EH (cell line): ENCODE results near the gene BRPF3.

Source experiments
- DNase-seq: peaks from one replicate; pipeline ENCODE4 v3.0.0-alpha.2; 2015; ENCODE audit warnings: low read depth

The BRPF3 gene

GRCh38 chr6:36232172-36232571 lies 35.6 kb downstream of the BRPF3 start:
- DNase-seq, result no peak

DNA sequence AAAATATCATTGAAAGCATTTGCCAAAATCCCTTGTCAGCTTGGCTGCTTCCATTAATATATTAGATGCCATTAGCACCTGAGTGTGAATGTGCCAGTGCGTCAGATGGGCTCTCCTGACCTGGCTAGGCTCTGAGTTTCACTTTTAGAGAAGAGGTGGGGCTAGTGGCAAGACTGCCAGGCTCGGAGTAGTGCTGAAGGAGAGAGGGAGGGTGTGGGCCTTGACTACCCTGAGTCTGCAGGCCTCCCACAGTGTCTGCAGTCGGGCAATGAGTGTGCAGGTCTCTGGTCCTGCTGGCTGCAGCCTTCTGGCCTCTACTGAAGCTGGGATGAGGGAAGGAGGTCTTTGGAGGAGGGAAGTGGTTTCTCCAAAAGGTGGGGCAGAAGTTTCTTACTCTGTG lies 38.8 kb downstream of the BRPF3 start:
- no peak for DNase-seq

- no peak for DNase-seq
Observed at GRCh38 chr6:36235862-36236261, 39.3 kb downstream of the BRPF3 start.

GRCh38 chr6:36239774-36240173 lies 43.2 kb downstream of the BRPF3 start:
- DNase-seq, result no peak

- DNase-seq, result peak; percentile 26
Observed at GRCh38 chr6:36241728-36242127, 45.2 kb downstream of the BRPF3 start.

DNA sequence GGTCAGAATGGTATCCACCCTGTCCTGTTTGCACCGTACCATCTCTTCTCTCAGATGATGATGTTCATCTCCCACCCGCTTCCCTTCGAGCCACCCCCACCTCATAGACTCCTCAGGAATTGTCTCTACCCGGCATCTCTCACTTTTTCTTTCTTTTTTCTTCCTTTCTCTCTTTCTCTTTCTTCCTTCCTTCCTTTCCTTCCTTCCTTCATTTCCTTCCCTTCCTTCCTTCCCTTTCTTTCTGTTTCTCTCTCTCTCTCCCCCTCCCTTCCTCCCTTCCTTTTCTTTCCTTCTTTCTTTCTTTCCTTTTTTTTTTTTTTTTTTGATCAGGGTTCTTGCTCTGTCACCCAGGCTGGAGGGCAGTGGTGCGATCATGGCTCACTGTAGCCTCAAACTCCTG lies 45.6 kb downstream of the BRPF3 start:
- DNase-seq, result no peak

- no peak for DNase-seq
Observed at GRCh38 chr6:36242626-36243025, 46.1 kb downstream of the BRPF3 start.

DNA sequence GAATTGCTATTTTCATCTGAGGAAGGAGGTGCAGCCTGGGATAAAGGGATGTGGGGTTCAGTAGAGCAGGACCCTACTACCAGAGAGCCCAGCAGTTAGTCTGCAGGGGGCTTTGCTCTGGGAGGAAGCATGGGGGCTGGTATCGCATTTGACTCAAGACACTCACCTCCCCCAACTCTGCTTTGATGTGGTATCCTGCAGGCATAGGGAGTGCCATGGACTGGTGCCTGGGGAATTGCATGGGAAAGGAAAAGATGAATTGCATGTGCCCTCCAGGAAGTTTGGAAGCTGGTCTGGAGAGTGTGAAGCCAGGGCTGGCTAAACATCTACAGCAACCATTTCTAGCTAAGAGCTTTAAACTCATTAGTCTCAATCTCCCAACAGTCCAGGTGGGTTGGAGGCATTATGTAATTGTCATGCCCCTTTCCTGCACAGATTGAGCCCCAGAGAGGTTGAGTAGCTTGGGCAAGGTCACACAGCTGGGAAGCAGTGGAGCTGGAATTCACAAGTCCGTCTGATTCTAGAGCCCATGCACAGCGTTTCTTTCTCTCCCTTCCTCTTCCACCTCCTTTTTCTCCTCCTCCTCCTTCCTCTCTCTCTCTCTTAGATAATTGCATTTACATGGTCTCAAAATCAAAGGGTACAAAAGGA lies 47.1 kb downstream of the BRPF3 start:
- DNase-seq, result no peak

DNA sequence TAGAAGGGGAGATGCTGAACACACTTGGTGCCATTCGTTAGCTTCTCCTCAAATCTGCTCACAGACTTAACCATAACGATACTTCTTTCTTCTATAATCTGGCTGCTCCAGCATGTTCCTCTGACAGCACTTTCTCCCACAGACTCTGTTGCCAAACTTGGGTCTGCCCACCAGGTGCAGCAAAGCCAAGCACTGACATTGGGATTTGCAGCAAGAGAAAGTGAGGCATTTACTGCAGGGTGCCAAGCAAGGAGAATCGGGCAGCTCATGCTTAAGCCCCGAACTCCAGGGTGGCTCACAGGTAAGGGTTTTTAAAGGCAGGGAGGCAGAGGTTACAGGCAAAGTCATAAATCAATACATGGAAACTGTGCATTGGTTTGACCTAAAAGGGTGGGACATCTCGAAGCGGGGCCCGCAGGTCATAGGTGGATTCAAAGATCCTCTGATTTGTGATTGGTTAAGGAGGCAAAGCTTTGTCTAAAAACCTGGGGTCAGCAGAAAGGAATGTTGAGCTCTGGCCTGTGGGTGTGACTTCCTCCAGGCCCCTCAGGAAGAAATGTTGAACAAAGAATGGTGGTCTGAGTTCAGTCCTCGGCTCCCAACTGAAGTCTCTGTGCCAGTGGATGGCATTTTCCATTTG lies 48.2 kb downstream of the BRPF3 start:
- peak; percentile 18 for DNase-seq

DNA sequence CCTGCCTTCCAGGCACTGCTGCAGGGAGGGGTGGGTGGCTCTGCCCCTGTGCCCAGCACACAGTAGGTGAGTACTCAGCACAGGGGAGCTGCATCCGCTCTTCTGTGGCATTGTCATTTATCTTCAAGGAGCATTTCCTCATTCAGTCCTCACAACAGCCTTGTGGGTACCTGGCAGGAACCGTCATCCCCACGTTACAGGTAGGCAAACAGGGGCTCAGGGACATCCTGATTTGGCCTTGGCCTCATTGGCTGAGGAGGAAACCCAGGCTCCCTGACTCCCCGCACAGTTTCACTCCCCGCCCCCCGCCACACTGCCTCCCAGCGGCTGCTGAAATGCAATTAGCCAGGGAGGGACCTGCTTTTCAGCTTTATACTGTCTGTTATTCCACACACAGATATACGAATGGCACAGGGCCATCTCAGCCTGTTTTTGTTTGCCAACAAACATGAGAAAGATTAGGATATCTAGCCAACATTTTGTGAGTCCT lies 49.1 kb downstream of the BRPF3 start:
- DNase-seq, result no peak

- no peak for DNase-seq
Observed at GRCh38 chr6:36246506-36247268, 50.1 kb downstream of the BRPF3 start.

- peak; percentile 64 for DNase-seq
Observed at GRCh38 chr6:36247693-36248092, 51.1 kb downstream of the BRPF3 start.

- DNase-seq, result peak; percentile 67
Observed at GRCh38 chr6:36248980-36249379, 52.4 kb downstream of the BRPF3 start.

GRCh38 chr6:36249536-36249935 lies 53.0 kb downstream of the BRPF3 start:
- no peak for DNase-seq

DNA sequence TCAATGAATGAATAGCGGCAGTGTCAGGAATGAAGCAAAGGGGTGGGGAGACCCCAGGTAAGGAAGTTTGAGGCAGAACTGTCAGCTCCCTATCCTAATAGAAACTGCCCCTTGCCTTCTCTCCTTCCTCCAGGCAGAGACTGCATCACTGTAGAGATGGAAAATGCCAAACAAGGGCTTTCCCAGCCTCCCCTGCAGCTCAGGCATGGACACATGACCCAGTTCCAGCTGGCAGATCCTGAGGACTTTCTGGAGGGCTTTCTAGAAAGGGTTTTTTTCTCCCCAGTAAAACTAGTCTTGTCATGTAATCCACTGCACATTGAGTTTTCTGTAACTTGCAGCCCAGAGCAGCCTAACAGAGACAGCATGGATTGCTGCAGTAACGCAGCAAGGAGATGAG lies 55.5 kb downstream of the BRPF3 start:
- no peak for DNase-seq

- DNase-seq, result no peak
Observed at GRCh38 chr6:36263390-36264000, 67.0 kb downstream of the BRPF3 start.

GRCh38 chr6:36265744-36266143 lies 69.2 kb downstream of the BRPF3 start:
- DNase-seq, result no peak

GRCh38 chr6:36266913-36267644 lies 70.5 kb downstream of the BRPF3 start:
- no peak for DNase-seq

- DNase-seq, result peak; percentile 9
Observed at GRCh38 chr6:36267731-36268477, 71.4 kb downstream of the BRPF3 start.

DNA sequence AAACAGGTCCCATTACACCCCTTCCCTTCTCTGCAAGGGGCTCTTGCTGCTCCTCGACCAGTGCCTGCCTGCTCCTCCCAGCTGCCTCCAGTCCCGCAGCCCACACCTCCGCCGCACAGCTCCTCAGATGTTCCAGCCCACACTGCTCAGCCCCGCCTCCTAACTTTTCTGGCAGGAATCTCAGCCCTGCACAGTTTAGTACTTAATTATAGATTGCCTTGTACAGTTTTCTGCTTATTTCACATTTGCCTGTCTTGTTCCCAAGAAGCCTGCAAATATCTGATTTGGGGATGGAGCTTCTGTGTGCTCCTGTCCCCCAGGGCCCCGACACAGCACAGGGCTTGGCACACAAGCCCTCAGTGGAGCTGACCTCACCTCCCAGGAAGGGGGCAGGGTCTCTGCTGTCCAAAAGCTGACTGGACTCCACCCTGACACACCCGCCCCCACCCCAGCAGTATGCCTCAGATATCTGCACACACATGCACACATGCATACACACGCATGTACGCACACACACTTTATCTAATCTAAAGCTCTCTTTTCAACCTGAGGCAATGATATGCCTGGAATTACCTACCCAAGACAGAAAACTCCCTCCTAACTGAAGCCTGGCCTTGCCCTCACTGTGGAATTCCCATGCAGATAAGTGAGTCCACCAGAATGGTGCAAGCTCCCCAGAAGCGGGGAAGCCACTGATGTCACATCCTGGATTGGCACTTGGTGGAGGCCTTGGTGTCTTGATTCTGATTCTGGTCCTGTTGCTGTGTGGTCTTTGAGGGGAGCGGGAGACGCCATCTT lies 72.1 kb downstream of the BRPF3 start:
- DNase-seq, result peak; percentile 18
